ENCODE results near the gene SERHL2.
"Not testable (repeated sequence)": the region's sequence is repeated elsewhere in the genome, so short reads cannot be mapped to it uniquely, and the experiment has no call there.

The SERHL2 gene

GRCh38 chr22:42544686-42545085, 9.1 kb upstream of the SERHL2 start:
- TF ChIP-seq CTCF (IDR thresholded peaks at IDR 0.05; ENCODE audit: poor library complexity, severe bottlenecking): no peak
- Histone ChIP-seq H3K4me1 (ENCODE audit: insufficient read depth, poor library complexity, severe bottlenecking) (no peaks in the 10 kb centered on the region), H3K27ac (ENCODE audit: poor library complexity, severe bottlenecking) (no peak overlapping the region), H3K4me3 (ENCODE audit: severe bottlenecking) (no peak overlapping the region), H3K36me3 (ENCODE audit: low read depth) (no peaks in the 10 kb centered on the region), H3K27me3 (ENCODE audit: insufficient read depth, poor library complexity, severe bottlenecking) (no peaks in the 10 kb centered on the region), H3K9me3 (ENCODE audit: severe bottlenecking) (no peaks in the 10 kb centered on the region)
- no peak for DNase-seq (ENCODE audit: low spot score)
- no peak for ATAC-seq (ENCODE audit: low read depth)

GRCh38 chr22:42547562-42547961, 6.2 kb upstream of the SERHL2 start:
- H3K9me3 ChIP-seq (ENCODE audit: severe bottlenecking): no peaks in the 10 kb centered on the region
- no peak for TF ChIP-seq CTCF (IDR thresholded peaks at IDR 0.05; ENCODE audit: poor library complexity, severe bottlenecking)
- no peaks in the 10 kb centered on the region for H3K27me3 ChIP-seq (ENCODE audit: insufficient read depth, poor library complexity, severe bottlenecking)
- H3K4me1 ChIP-seq (ENCODE audit: insufficient read depth, poor library complexity, severe bottlenecking): no peaks in the 10 kb centered on the region
- no peak overlapping the region for H3K27ac ChIP-seq (ENCODE audit: poor library complexity, severe bottlenecking)
- ATAC-seq (ENCODE audit: low read depth): no peak
- DNase-seq (ENCODE audit: low spot score): no peak
- no peak overlapping the region for H3K4me3 ChIP-seq (ENCODE audit: severe bottlenecking)
- no peaks in the 10 kb centered on the region for H3K36me3 ChIP-seq (ENCODE audit: low read depth)

GRCh38 chr22:42548126-42548525, 5.6 kb upstream of the SERHL2 start:
- not testable (repeated sequence) for ATAC-seq (ENCODE audit: low read depth); H3K27ac ChIP-seq (ENCODE audit: poor library complexity, severe bottlenecking); H3K9me3 ChIP-seq (ENCODE audit: severe bottlenecking); H3K4me3 ChIP-seq (ENCODE audit: severe bottlenecking); H3K27me3 ChIP-seq (ENCODE audit: insufficient read depth, poor library complexity, severe bottlenecking); DNase-seq (ENCODE audit: low spot score); H3K4me1 ChIP-seq (ENCODE audit: insufficient read depth, poor library complexity, severe bottlenecking); H3K36me3 ChIP-seq (ENCODE audit: low read depth)

GRCh38 chr22:42548597-42549330, 5.0 kb upstream of the SERHL2 start:
- ATAC-seq (ENCODE audit: low read depth): no peak
- H3K36me3 ChIP-seq (ENCODE audit: low read depth): no peaks in the 10 kb centered on the region
- no peak for DNase-seq (ENCODE audit: low spot score)
- no peaks in the 10 kb centered on the region for H3K27me3 ChIP-seq (ENCODE audit: insufficient read depth, poor library complexity, severe bottlenecking)
- H3K4me3 ChIP-seq (ENCODE audit: severe bottlenecking): no peak overlapping the region
- H3K4me1 ChIP-seq (ENCODE audit: insufficient read depth, poor library complexity, severe bottlenecking): no peaks in the 10 kb centered on the region
- H3K27ac ChIP-seq (ENCODE audit: poor library complexity, severe bottlenecking): no peak overlapping the region
- TF ChIP-seq CTCF (IDR thresholded peaks at IDR 0.05; ENCODE audit: poor library complexity, severe bottlenecking): no peak
- no peaks in the 10 kb centered on the region for H3K9me3 ChIP-seq (ENCODE audit: severe bottlenecking)

- TF ChIP-seq CTCF (IDR thresholded peaks at IDR 0.05; ENCODE audit: poor library complexity, severe bottlenecking): no peak
- no peaks in the 10 kb centered on the region for H3K27me3 ChIP-seq (ENCODE audit: insufficient read depth, poor library complexity, severe bottlenecking)
- H3K4me1 ChIP-seq (ENCODE audit: insufficient read depth, poor library complexity, severe bottlenecking): no peaks in the 10 kb centered on the region
- no peak overlapping the region for H3K27ac ChIP-seq (ENCODE audit: poor library complexity, severe bottlenecking)
- H3K9me3 ChIP-seq (ENCODE audit: severe bottlenecking): no peaks in the 10 kb centered on the region
- DNase-seq (ENCODE audit: low spot score) (no peak), ATAC-seq (ENCODE audit: low read depth) (no peak)
- no peaks in the 10 kb centered on the region for H3K36me3 ChIP-seq (ENCODE audit: low read depth)
- no peak overlapping the region for H3K4me3 ChIP-seq (ENCODE audit: severe bottlenecking)
Measured at GRCh38 chr22:42549331-42550060, 4.3 kb upstream of the SERHL2 start.
